Femur (tissue), 1 donor: Measurements from ENCODE around the gene IRAK3.
A peak's percentile ranks its signal among the peaks of the same experiment; 100 is the strongest.
"Not testable (repeated sequence)": the region's sequence is repeated elsewhere in the genome, so short reads cannot be mapped to it uniquely, and the experiment has no call there.

Experiments used
- DNase-seq: peaks from one replicate; pipeline ENCODE4 v3.0.0-alpha.2; 2017

The IRAK3 gene

GRCh38 chr12:66228462-66228861 is 39.4 kb downstream of the IRAK3 start:
- no peak for DNase-seq

- no peak for DNase-seq
These were observed 43.2 kb downstream of the IRAK3 start for GRCh38 chr12:66232263-66232662.

GRCh38 chr12:66234037-66234693 is 45.2 kb downstream of the IRAK3 start:
- DNase-seq = peak; percentile 47

GRCh38 chr12:66234773-66235625 is 46.0 kb downstream of the IRAK3 start:
- peak; percentile 78 for DNase-seq

- DNase-seq = no peak
These were observed 46.7 kb downstream of the IRAK3 start for GRCh38 chr12:66235626-66236281.

GRCh38 chr12:66236282-66236675 is 47.3 kb downstream of the IRAK3 start:
- not testable (repeated sequence) for DNase-seq

- no peak for DNase-seq
These were observed 48.0 kb downstream of the IRAK3 start for GRCh38 chr12:66236969-66237368.

- no peak for DNase-seq
These were observed 48.6 kb downstream of the IRAK3 start for GRCh38 chr12:66237505-66238175.

GRCh38 chr12:66239295-66239694 is 50.3 kb downstream of the IRAK3 start:
- DNase-seq = no peak

- no peak for DNase-seq
These were observed 51.2 kb downstream of the IRAK3 start for GRCh38 chr12:66240096-66240820.

- no peak for DNase-seq
These were observed 52.3 kb downstream of the IRAK3 start for GRCh38 chr12:66241061-66242043.

GRCh38 chr12:66242311-66242710 is 53.3 kb downstream of the IRAK3 start:
- DNase-seq = no peak

GRCh38 chr12:66243911-66244310 is 54.9 kb downstream of the IRAK3 start:
- DNase-seq = no peak

GRCh38 chr12:66244446-66244845 is 55.4 kb downstream of the IRAK3 start:
- DNase-seq = no peak

- no peak for DNase-seq
These were observed 58.7 kb downstream of the IRAK3 start for GRCh38 chr12:66247741-66248140.

- no peak for DNase-seq
These were observed 62.0 kb downstream of the IRAK3 start for GRCh38 chr12:66251049-66251448.

GRCh38 chr12:66252771-66253170 is 63.8 kb downstream of the IRAK3 start:
- DNase-seq = no peak

- no peak for DNase-seq
These were observed 66.7 kb downstream of the IRAK3 start for GRCh38 chr12:66255737-66256136.

- no peak for DNase-seq
These were observed 69.0 kb downstream of the IRAK3 start for GRCh38 chr12:66258011-66258410.

GRCh38 chr12:66262737-66263136 is 73.7 kb downstream of the IRAK3 start:
- no peak for DNase-seq

GRCh38 chr12:66268562-66268961 is 79.5 kb downstream of the IRAK3 start:
- no peak for DNase-seq
